NCI-H2107 (cell line): ENCODE data around the gene RHEX.

Experiments
- DNase-seq: peaks from one replicate; lab custom pipeline; 2025; lab: John Stamatoyannopoulos, UW

The RHEX gene

DNA sequence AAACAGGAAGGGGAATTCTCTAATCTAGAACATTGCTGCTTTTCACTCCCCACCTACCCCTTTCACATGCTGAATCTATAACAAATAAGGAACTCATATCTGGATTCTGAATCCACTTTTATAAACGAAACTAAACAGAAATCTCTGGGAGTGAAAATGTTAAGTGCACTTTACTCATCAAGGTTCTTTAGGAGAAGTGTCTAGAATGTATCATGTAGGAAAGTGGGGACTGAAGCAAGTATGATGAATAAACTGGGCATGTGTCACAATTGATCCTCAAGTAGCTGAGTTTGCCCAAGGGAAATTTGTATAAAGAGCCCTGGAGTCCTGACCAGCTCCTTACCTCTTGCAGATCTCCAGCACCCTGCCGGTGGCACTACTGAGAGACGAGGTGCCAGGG lies 44.4 kb downstream of the RHEX start:
- DNase-seq = no peak

- no peak for DNase-seq
Measured at GRCh38 chr1:206098242-206098919, 45.4 kb downstream of the RHEX start.

- no peak for DNase-seq
Measured at GRCh38 chr1:206100226-206100815, 47.3 kb downstream of the RHEX start.

DNA sequence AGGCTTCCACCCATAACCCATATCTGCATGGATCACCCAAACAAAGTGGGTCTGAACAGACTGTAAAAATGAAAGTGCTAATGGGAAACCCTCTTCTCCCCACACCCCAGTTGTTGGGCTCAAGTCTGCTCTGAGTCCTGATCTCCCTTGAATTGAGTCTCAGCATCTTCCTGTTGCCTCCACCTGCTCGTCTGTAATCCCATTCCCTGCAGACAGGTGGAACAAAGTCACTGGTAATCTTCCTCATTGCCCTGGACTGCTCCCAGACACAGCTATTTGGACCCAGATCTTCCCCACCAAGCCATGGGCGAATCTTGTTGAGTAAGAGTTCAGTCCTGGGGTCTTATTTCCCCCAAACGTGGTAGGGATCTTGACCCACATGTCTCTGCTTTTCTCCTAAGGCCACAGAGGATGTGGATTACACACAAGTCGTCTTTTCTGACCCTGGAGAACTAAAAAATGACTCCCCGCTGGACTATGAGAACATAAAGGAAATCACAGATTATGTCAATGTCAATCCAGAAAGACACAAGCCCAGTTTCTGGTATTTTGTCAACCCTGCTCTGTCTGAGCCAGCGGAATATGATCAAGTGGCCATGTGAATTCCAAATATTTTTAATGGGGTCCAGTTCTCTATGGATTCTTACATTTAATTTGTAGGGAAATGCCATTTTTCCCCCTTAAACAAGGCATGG lies 48.5 kb downstream of the RHEX start:
- DNase-seq = no peak

DNA sequence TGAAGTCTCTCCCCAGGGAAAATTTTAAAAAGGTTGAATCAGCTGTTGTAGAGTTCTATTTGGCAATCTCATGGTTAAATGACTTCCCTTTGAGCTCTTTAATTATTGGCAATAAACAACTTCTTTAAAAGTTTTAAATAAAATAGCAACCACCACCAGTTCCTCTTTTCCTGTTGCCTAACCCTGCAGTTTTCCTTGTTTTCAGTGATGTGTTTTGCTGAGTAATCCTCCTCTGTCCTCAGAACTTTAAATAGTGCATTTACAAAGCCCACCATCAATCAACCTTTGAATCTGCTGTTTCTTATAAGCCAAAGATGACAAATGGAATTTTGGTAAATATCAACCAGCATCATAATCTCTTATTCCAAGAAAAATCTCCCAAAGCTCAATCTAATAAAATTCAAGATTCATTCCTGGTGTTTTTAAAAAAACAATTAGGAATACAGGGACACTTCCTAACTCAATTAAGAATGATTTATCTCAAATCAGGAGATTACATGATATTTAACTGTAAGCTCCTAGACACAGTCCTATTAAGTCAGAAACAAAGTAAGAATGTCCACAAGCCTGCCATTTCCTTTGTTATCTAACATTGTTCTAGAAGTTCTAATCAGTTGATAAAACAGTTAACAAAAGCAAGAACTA lies 49.4 kb downstream of the RHEX start:
- DNase-seq = no peak

- DNase-seq = no peak
Measured at GRCh38 chr1:206103979-206104378, 51.0 kb downstream of the RHEX start.

DNA sequence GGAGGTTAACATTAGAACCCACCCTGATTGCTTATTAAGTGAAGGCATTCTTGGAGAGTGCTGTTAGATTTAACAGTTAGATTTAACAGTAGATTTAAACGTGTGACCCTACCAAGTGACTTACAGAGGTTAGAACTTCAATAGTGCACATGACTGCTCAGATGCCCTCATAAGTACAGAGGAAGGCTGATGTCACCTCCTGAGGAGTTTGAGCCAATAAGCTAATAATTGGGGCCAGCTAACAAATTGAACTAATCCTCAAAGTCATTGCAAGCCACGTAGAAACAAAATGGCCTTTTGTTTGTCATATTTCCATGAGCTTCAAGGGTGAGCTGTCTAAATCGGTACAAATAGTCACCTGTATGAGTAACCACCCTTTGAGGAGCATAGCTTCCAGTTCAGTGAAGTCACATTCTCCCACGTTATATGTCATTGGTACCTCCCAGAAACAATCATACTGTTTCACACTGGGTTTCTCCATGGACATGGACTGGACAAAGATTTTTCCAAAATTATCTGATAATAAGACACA lies 52.6 kb downstream of the RHEX start:
- DNase-seq = no peak

GRCh38 chr1:206106328-206107167 lies 53.6 kb downstream of the RHEX start:
- DNase-seq = peak; percentile 56

GRCh38 chr1:206107168-206107544 lies 54.2 kb downstream of the RHEX start:
- no peak for DNase-seq

DNA sequence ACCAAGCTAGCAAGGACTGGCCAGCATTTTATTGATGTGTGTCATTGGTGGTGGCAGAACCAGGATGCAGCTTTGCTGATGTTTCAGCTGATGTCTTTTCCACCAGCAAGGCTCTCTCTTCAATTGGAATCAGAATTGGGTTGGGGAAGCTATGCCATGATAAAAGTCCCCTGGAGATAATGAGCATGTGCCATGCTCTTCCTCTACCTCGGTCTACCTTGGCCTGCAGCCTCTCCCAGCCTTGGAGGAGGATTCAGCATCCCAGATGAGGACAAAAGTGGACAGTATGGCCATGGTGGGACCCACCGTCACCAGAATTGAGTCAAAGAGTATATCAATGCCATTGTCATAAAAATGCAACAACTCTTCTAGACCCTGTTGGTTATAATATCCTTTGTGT lies 55.7 kb downstream of the RHEX start:
- no peak for DNase-seq

- DNase-seq = no peak
Measured at GRCh38 chr1:206109718-206110117, 56.7 kb downstream of the RHEX start.

- DNase-seq = no peak
Measured at GRCh38 chr1:206110161-206110560, 57.2 kb downstream of the RHEX start.

DNA sequence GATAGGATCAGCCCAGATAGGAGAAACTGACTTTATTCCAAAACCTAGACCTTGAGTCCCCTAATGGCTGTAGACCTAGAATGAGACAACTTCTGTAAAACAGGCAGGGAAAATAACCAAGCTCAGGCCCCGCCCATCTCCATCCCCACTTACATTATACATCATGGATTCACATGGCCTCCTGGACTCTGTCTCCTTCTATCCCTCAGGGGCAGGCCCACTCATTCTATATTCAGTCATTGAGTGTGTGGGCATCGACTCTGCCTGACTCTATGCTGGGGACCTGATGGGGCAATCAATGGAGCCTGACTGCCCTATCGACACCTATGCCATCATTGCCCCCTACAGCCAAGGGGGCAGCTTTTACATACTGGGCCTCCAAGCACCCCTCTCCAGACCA lies 57.8 kb downstream of the RHEX start:
- DNase-seq = no peak

- DNase-seq = no peak
Measured at GRCh38 chr1:206111271-206111927, 58.4 kb downstream of the RHEX start.

GRCh38 chr1:206112600-206113301 lies 59.8 kb downstream of the RHEX start:
- no peak for DNase-seq

DNA sequence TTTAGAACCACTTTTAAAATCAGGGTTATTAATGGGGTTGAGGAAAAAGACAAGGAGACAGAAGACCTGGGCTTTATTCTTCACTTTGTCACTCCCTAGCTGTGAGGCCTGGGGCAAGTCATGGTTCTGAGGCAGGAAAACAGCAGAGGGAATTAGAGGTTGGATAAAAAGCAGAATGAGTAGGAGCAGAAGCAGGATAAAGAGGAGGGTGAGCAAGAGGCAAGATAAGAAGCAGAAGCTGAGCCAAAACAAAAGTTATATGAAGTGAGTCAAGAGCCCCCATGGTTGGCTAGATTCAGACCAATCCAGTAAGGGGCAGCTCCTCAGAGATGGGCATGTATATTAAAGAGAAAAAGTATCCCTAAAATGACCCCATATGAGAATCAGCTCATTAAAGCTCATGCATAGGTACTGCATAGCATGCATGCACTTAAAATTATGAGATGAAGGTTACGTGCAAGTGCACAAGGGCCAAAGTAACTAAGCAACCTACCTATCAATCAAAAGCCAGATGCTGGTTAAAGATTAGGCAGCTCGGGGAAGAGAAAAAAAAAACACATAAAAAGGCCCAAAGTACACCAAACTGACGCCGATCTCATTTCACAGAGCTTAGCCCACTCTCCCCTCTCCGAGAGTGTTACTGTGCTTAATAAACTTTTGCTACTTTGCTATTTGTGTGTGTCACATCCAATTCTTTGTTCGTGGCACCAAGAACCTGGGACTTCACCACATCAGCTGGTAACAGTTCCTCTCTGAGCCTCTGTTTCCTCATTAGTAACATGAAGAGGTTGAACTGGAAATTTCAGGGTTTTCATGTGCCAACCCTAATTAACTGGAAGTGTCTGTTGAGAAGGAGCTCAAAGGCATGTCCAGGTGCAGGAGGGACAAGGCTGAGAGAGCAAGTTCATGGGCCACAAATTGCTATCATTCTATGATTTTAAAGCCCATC lies 62.0 kb downstream of the RHEX start:
- no peak for DNase-seq

DNA sequence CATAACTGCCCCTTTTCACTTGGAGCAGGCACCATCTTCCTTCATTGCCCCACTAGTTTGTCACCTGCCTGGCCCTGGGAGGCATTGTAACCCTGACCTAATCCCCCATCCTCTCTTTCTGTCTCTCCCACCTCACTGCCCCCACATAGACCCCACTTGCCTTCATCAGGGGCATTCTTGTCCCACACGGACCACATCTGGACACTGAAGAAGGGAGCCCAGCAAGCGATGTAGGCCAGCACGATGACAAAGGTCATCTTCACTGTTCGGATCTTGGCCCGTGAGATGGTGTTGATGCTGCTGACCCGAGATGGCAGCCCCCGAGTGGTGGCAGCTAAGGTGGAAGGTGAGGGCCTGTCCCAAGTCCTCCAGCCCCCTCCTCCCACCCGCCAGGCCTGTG lies 62.8 kb downstream of the RHEX start:
- no peak for DNase-seq

GRCh38 chr1:206116191-206116872 lies 63.4 kb downstream of the RHEX start:
- no peak for DNase-seq

DNA sequence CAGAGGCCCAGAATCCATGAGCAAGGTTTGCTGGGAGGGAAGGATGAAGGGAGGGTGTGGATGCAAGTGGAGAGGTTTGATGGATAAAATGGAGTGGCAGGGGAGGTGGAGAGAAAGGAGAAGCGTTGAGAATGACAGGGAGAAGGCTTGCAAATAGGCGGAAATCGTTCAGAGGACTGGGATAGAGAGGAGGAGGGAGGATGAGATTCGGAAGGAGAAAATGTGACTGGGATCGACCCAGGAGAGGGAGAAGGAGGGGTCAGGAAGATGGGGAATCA lies 63.8 kb downstream of the RHEX start:
- DNase-seq = no peak
